Activated CD4-positive, alpha-beta T cell treated with anti-CD3 and anti-CD28 coated beads, Interleukin-2, Interleukin-4, amounts not matched to agents 100 ng/mL and 50 ng/mL, durations not matched to agents 16 hours and 8 hours (primary cell): ENCODE measurements around the gene RBMY1B.
"Not testable (repeated sequence)": the region's sequence is repeated elsewhere in the genome, so short reads cannot be mapped to it uniquely, and the experiment has no call there.

ENCODE experiments used
- DNase-seq: peaks from one replicate; pipeline ENCODE4 v3.0.0-alpha.2; 2020; ENCODE audit warnings: low spot score

Gene RBMY1B

DNA sequence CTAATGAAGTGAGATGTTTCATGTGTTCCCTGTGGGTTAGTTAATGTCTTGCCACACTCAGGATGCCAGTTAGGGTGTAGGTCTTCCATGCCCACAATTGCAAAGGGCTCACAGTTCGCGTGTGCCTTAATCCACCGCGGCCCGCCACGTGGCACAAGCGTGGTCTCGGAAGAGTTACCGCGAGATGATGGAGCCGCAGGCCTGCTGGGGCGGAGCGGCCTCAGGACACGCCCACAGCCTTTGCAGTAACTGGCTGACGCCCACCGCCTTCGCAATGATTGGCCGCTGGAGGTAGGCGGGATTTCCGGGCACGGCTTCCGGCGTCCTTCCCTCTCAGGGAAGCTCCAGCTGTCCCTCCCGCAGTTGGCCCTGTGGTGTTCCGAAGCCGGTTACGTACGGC lies at the start of gene RBMY1B:
RBMY1B (plus strand) TSS at position 301 of the 400 bp plus-strand sequence. CDS start 2,013 bp downstream, outside the sequence.
- not testable (repeated sequence) for DNase-seq

DNA sequence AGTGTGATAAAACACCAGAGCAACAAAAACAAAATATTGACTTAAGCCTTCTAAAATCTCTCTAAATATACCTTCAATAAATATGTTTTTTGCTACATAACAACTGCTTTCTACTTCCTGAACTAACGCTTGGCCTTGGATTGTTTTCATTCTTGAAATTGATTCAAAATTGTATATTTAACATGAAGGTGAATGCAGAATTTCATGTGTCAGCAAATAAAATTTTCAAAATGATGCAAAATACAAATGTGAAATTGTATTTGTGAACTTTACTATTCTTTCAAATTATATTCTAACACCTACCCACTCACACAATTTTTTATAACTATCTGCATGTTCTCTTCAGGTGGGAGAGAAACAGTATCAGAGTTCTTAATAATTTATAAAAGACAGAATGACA lies 48.2 kb upstream of the RBMY1B start:
- DNase-seq: not testable (repeated sequence)

- no peak for DNase-seq
These were observed 28.2 kb upstream of the RBMY1B start for GRCh38 chrY:21482967-21483366.

DNA sequence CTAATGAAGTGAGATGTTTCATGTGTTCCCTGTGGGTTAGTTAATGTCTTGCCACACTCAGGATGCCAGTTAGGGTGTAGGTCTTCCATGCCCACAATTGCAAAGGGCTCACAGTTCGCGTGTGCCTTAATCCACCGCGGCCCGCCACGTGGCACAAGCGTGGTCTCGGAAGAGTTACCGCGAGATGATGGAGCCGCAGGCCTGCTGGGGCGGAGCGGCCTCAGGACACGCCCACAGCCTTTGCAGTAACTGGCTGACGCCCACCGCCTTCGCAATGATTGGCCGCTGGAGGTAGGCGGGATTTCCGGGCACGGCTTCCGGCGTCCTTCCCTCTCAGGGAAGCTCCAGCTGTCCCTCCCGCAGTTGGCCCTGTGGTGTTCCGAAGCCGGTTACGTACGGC lies 23.4 kb downstream of the RBMY1B start, which contains the start of gene RBMY1A1:
RBMY1A1 (plus strand) TSS at position 301 of the 400 bp plus-strand sequence. CDS start 2,013 bp downstream, outside the sequence.
- DNase-seq: not testable (repeated sequence)

GRCh38 chrY:21559316-21559984 lies 48.3 kb downstream of the RBMY1B start:
- not testable (repeated sequence) for DNase-seq
